Activated gamma-delta T cell (primary cell): ENCODE measurements around the gene METAP1D.
"Not testable (repeated sequence)": the region's sequence is repeated elsewhere in the genome, so short reads cannot be mapped to it uniquely, and the experiment has no call there.

Source experiments
- DNase-seq: peaks from one replicate; lab custom pipeline; 2025; lab: John Stamatoyannopoulos, UW

METAP1D gene

GRCh38 chr2:172048508-172049503, 49.1 kb downstream of the METAP1D start:
- no peak for DNase-seq

- no peak for DNase-seq
These were observed 49.9 kb downstream of the METAP1D start for GRCh38 chr2:172049567-172050120.

- DNase-seq, result no peak
These were observed 50.8 kb downstream of the METAP1D start for GRCh38 chr2:172050479-172051125.

GRCh38 chr2:172052000-172052983, 52.5 kb downstream of the METAP1D start:
- no peak for DNase-seq

GRCh38 chr2:172053486-172053885, 53.7 kb downstream of the METAP1D start:
- DNase-seq, result no peak

GRCh38 chr2:172056293-172056692, 56.5 kb downstream of the METAP1D start:
- no peak for DNase-seq

GRCh38 chr2:172058660-172059059, 58.9 kb downstream of the METAP1D start:
- no peak for DNase-seq

GRCh38 chr2:172060118-172060517, 60.4 kb downstream of the METAP1D start:
- not testable (repeated sequence) for DNase-seq

- no peak for DNase-seq
These were observed 62.8 kb downstream of the METAP1D start for GRCh38 chr2:172062402-172063004.

- DNase-seq, result no peak
These were observed 63.7 kb downstream of the METAP1D start for GRCh38 chr2:172063446-172063845.

GRCh38 chr2:172065111-172065510, 65.4 kb downstream of the METAP1D start:
- no peak for DNase-seq

GRCh38 chr2:172066394-172066886, 66.7 kb downstream of the METAP1D start:
- no peak for DNase-seq

- not testable (repeated sequence) for DNase-seq
These were observed 68.2 kb downstream of the METAP1D start for GRCh38 chr2:172067905-172068304.

- no peak for DNase-seq
These were observed 71.2 kb downstream of the METAP1D start for GRCh38 chr2:172070936-172071335.

- no peak for DNase-seq
These were observed 72.5 kb downstream of the METAP1D start for GRCh38 chr2:172072303-172072702.

GRCh38 chr2:172072706-172073105, 73.0 kb downstream of the METAP1D start:
- DNase-seq, result no peak

- DNase-seq, result no peak
These were observed 73.8 kb downstream of the METAP1D start for GRCh38 chr2:172073518-172073917.

GRCh38 chr2:172074254-172074653, 74.5 kb downstream of the METAP1D start:
- DNase-seq, result no peak

GRCh38 chr2:172079416-172079815, 79.7 kb downstream of the METAP1D start:
- DNase-seq, result no peak

GRCh38 chr2:172079838-172080640, 80.3 kb downstream of the METAP1D start:
- no peak for DNase-seq
